Smooth muscle cell (in vitro differentiated cells): Measurements from ENCODE around the gene HMX1. TPM values are rescaled to one million over a fixed set of nuclear protein-coding genes. Genes with fewer than 3 reads are reported as not detected.

Experiments
- DNase-seq: peaks from one replicate; lab custom pipeline; 2025; ENCODE audit not compliant: unreplicated experiment; lab: John Stamatoyannopoulos, UW
- H2AFZ ChIP-seq: fragments of 200-600 bp; sonication (generic); 2 replicates; pipeline ENCODE4 v1.6.0; 2016; ENCODE audit warnings: antibody characterized with exemption, low read depth, mild to moderate bottlenecking
- H3F3A ChIP-seq: fragments of 200-600 bp; sonication (generic); 2 replicates; pipeline ENCODE4 v1.6.0; 2017; ENCODE audit warnings: antibody characterized with exemption, low read depth
- H3K27ac ChIP-seq: fragments of 200-600 bp; sonication (generic); 2 replicates; pipeline ENCODE4 v1.5.1; 2016; ENCODE audit warnings: low read depth, mild to moderate bottlenecking
- H3K27me3 ChIP-seq: fragments of 200-600 bp; sonication (generic); 2 replicates; pipeline ENCODE4 v1.6.1; 2016; ENCODE audit warnings: low read depth, mild to moderate bottlenecking
- H3K36me3 ChIP-seq: fragments of 200-600 bp; sonication (generic); 2 replicates; pipeline ENCODE4 v1.5.1; 2016; ENCODE audit warnings: low read depth
- H3K4me1 ChIP-seq: fragments of 200-600 bp; sonication (generic); 2 replicates; pipeline ENCODE4 v1.5.1; 2016; ENCODE audit warnings: low read depth
- H3K4me2 ChIP-seq: fragments of 200-600 bp; sonication (generic); 2 replicates; pipeline ENCODE4 v1.6.0; 2016; ENCODE audit warnings: mild to moderate bottlenecking
- H3K4me3 ChIP-seq: fragments of 200-600 bp; sonication (generic); 2 replicates; pipeline ENCODE4 v1.5.1; 2016; ENCODE audit warnings: mild to moderate bottlenecking
- H3K79me2 ChIP-seq: fragments of 200-600 bp; sonication (generic); 2 replicates; pipeline ENCODE4 v1.6.0; 2016; ENCODE audit warnings: low read depth, mild to moderate bottlenecking
- H3K9ac ChIP-seq: fragments of 200-600 bp; sonication (generic); 2 replicates; pipeline ENCODE4 v1.6.0; 2016; ENCODE audit warnings: low read depth
- H3K9me3 ChIP-seq: fragments of 200-600 bp; sonication (generic); replicated peaks from 2 replicates; pipeline ENCODE4 v1.5.1; 2016; ENCODE audit warnings: low read depth
- H4K20me1 ChIP-seq: fragments of 200-600 bp; sonication (generic); 2 replicates; pipeline ENCODE4 v1.6.0; 2016; ENCODE audit warnings: low read depth
- WGBS: methylation state at CpG from one replicate; pipeline ENCODE4 v1.1.7; 2016; ENCODE audit warnings: low lambda C conversion rate; 5-methylcytosine and 5-hydroxymethylcytosine counted together
- polyA plus RNA-seq: library from polyadenylated mRNA; unstranded; fragments of >200 nt; fragmentation: Nextera tagmentation; extraction: Ambion mirVana; gene quantifications from 2 replicates; pipeline ENCODE4 v1.2.1, GENCODE V29; 2016
- total RNA-seq: library from RNA; depleted of rRNA; stranded (reverse); fragments of >200 nt; gene quantifications from 2 replicates; pipeline ENCODE4 v1.2.3, GENCODE V29; 2014
- TF ChIP-seq, protein P1 (sequence below): fragments of 200-600 bp; sonication (generic); IDR thresholded peaks from 2 replicates; pipeline ENCODE4 v1.5.1; 2017; ENCODE audit warnings: borderline replicate concordance, mild to moderate bottlenecking, antibody characterized with exemption; ENCODE audit not compliant: insufficient read depth, poor library complexity, severe bottlenecking

The HMX1 gene
- total RNA-seq (0.09 TPM in 1 of 2 replicates, not detected in the other), polyA plus RNA-seq (not detected in 2 replicates)

DNA sequence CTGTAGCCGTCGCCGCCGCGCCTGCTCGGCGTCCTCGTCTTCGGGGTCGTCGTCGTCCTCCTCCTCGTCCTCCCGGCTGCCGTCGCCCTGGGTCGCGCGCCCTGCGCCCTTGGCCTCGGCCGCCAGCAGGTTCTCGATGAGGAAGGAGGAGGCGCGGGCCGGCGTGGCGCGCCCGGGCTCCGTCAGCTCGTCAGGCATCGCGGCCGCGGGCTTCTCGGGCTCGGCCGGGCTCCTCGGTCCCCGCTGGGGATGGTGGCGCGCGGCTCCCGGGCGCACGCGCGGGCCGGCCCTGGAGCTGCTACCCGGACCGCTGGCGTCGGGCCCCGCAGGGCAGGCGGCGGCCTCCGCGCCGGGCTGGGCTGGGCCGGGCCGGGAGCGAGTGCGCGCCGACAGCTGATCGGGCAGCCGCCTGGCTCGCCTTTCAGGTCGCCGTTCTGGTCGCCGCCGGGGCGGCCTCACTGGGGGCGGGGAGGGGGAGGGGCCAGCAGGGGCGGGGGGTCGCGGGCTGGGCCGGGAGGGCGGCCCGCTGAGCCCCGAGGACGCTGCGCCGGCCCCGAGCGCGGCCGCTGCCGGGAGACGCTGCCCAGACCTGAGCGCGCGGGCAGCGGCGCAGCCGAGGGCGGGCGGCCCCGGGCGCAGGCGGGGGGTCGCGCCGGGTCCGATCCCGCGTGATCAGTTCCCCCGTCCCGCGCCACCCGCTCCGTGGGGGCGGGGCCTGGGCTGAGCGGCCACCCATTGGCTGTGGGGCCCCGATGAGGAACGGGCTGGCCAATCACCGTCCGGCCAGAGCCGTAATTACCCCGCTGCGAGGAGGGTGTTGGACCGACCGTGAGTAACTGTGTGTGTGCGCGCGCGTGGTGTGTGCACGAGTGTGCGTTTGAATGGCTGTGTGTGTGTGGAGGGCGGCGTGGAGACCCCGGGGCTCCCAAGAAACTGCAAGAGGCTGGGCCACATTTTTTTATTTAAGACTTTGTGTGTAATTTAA, at the start of gene HMX1:
Gene HMX1, minus strand, starts transcription at position 423 of the 985 bp plus-strand sequence. Its CDS starts 225 bp downstream, at position 198.
- Histone ChIP-seq H3F3A (no peaks in the 10 kb centered on the region), H3K27me3 (peaks cover 97% of the 10 kb centered on the region), H4K20me1 (no peaks in the 10 kb centered on the region), H3K9me3 (no peaks in the 10 kb centered on the region), H3K9ac (no peak within 1 kb of the TSS), H3K4me1 (no peaks in the 10 kb centered on the region), H3K36me3 (no peaks in the 10 kb centered on the region), H3K79me2 (no peaks in the 10 kb centered on the region), H2AFZ (no peak within 1 kb of the TSS), H3K4me2 (peak within 1 kb of the TSS; percentile 76), H3K4me3 (peak within 1 kb of the TSS; percentile 16), H3K27ac (no peak within 1 kb of the TSS)
- TF ChIP-seq, protein P1, sequence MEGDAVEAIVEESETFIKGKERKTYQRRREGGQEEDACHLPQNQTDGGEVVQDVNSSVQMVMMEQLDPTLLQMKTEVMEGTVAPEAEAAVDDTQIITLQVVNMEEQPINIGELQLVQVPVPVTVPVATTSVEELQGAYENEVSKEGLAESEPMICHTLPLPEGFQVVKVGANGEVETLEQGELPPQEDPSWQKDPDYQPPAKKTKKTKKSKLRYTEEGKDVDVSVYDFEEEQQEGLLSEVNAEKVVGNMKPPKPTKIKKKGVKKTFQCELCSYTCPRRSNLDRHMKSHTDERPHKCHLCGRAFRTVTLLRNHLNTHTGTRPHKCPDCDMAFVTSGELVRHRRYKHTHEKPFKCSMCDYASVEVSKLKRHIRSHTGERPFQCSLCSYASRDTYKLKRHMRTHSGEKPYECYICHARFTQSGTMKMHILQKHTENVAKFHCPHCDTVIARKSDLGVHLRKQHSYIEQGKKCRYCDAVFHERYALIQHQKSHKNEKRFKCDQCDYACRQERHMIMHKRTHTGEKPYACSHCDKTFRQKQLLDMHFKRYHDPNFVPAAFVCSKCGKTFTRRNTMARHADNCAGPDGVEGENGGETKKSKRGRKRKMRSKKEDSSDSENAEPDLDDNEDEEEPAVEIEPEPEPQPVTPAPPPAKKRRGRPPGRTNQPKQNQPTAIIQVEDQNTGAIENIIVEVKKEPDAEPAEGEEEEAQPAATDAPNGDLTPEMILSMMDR, result no peak
- DNase-seq, result no peak
- WGBS, result 1% methylated on average over 62 of the region's 134 CpGs

DNA sequence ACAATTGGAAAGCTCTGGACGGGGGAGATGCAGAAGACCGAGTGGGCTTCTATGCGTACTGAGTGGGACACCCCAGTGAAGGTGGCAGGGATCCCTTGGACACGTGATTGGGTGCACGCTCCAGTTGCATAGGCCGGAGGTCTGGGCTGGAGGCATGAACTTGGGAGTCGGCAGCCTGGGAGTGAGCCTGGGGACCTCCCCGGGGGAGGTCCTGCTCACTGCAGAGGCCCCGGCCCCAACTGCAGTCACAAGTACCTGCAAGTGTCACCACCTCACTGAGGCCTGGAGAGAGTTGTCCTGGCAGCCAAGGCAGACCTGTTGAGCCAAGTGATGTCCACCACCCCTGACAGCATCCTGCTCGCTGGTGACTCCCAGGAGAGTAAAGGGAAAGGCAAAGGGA, 49.3 kb upstream of the HMX1 start:
- H2AFZ ChIP-seq, result no peak overlapping the region
- H3K27ac ChIP-seq, result no peak overlapping the region
- 76% methylated on average over 10 of the region's 10 CpGs for WGBS
- H3K9ac ChIP-seq, result no peak overlapping the region
- H3K4me1 ChIP-seq, result no peaks in the 10 kb centered on the region
- peaks cover 4% of the 10 kb centered on the region for H3K9me3 ChIP-seq
- H3K27me3 ChIP-seq, result peaks cover 5% of the 10 kb centered on the region
- H4K20me1 ChIP-seq, result no peaks in the 10 kb centered on the region
- TF ChIP-seq, protein P1, result no peak
- H3K4me2 ChIP-seq, result no peak overlapping the region
- H3K4me3 ChIP-seq, result no peak overlapping the region
- H3K36me3 ChIP-seq, result no peaks in the 10 kb centered on the region
- H3K79me2 ChIP-seq, result no peaks in the 10 kb centered on the region
- no peak for DNase-seq
- no peaks in the 10 kb centered on the region for H3F3A ChIP-seq

DNA sequence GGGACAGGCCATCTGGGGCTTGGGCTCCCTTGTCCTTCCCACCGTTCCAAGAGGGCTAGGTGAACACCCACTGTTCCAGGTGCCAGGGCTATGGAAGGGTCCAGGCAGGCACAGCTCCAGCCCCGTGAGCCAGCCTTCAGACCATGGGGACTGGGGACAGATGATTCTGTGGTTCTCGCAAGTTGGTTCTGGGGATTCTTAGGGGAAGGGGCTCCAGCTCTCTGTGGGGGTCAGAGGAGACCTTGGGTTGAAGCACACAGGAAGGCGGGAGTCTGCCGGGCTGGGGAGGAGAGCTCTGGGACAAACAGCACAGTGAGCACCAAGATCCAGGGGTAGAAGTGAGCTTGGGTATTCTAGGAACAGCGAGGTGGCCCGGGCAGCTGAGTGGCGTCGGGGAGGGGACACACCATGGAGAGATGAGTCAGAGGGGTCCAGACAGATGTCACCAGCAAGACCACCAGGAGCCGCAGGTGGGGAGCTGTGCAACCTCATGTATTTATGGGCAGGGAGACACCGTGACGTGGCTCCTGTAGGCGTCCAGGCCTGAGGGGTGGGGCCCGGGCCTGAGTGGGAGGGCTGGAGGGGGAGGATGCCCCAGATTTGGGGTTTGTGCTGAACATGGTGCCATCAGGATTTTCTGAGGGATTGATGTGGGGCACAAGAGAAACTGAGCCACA, 48.8 kb upstream of the HMX1 start:
- Histone ChIP-seq H4K20me1 (no peaks in the 10 kb centered on the region), H3K4me2 (no peak overlapping the region), H3F3A (no peaks in the 10 kb centered on the region), H3K27ac (no peak overlapping the region), H3K4me3 (no peak overlapping the region), H3K9ac (no peak overlapping the region), H3K9me3 (peaks cover 4% of the 10 kb centered on the region), H3K4me1 (no peaks in the 10 kb centered on the region), H3K27me3 (peaks cover 5% of the 10 kb centered on the region), H3K79me2 (no peaks in the 10 kb centered on the region), H3K36me3 (no peaks in the 10 kb centered on the region), H2AFZ (no peak overlapping the region)
- TF ChIP-seq, protein P1, result no peak
- no peak for DNase-seq
- WGBS, result 86% methylated on average over 14 of the region's 14 CpGs
